ENCODE measurements around the gene RAB31. TPM values are rescaled to one million over a fixed set of nuclear protein-coding genes. Genes with fewer than 3 reads are reported as not detected.
A peak's percentile ranks its signal among the peaks of the same experiment; 100 is the strongest.

Gene RAB31
- total RNA-seq, 4 donors from 2014 or later = 27.1 to 54.4 (median 44.3) TPM

DNA sequence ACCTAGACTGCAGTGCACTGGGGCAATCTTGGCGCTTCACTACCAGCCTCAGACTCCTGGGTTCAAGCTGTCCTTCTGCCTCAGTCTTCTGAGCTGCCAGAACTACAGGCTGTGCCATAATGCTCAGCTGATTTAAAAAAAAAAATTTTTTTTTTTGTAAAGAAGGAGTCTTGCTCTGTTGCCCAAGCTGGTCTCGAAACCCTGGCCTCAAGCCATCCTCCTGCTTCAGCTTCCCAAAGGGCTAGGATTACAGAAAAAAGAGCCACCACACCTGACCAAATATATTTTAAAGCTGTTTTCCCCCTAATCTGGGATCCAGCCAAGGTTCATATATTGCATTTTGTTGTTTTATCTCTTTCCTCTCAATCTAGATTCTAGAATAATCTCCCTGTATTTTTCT is 82.2 kb downstream of the RAB31 start:
- H3K27me3 ChIP-seq = no peaks in the 10 kb centered on the region
- H3K4me1 ChIP-seq = peaks cover 0 to 6% (median 0%) of the 10 kb centered on the region in 4 donors
- DNase-seq (ENCODE audit: low spot score in 2 of 2) = no peak
- 73 to 75% methylated on average over 2 of the region's 2 CpGs for WGBS, 2 donors
- H3K9me3 ChIP-seq = no peaks in the 10 kb centered on the region
- no peak overlapping the region for H3K4me3 ChIP-seq
- TF ChIP-seq CTCF (IDR thresholded peaks at IDR 0.05) (no peak), EP300 (IDR thresholded peaks at IDR 0.05) (no peak), POLR2A (IDR thresholded peaks at IDR 0.05) (no peak)
- no peak overlapping the region for H3K27ac ChIP-seq
- peaks cover 0 to 15% (median 0%) of the 10 kb centered on the region in 3 donors for H3K36me3 ChIP-seq

DNA sequence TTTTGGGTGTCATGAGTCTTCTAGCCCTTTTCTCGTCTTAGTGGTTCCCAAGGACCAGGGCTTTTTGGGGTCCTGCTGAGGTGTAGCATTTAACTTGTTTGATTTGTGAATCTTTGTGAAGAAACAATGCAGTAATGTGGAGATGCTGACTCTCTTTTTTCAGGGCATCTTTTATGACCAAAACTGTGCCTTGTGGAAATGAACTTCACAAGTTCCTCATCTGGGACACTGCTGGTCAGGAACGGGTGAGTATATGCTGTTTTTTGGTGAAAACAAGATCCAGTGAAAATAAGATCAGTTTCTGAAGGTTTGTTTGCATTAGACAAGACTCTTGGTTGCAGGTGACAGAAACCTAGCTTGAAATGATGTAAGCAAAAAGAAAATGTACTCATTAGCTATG is 83.9 kb downstream of the RAB31 start:
- Histone ChIP-seq H3K27ac (no peak overlapping the region), H3K9me3 (no peaks in the 10 kb centered on the region), H3K27me3 (no peaks in the 10 kb centered on the region), H3K4me3 (no peak overlapping the region), H3K4me1 (peaks cover 0 to 9% (median 0%) of the 10 kb centered on the region in 4 donors), H3K36me3 (peaks cover 0 to 16% (median 0%) of the 10 kb centered on the region in 3 donors)
- 60 to 75% methylated on average over 2 of the region's 2 CpGs for WGBS, 2 donors
- DNase-seq (ENCODE audit: low spot score in 2 of 2) = no peak
- no peak for TF ChIP-seq EP300 (IDR thresholded peaks at IDR 0.05)
- TF ChIP-seq CTCF (IDR thresholded peaks at IDR 0.05) = no peak
- no peak for TF ChIP-seq POLR2A (IDR thresholded peaks at IDR 0.05)

DNA sequence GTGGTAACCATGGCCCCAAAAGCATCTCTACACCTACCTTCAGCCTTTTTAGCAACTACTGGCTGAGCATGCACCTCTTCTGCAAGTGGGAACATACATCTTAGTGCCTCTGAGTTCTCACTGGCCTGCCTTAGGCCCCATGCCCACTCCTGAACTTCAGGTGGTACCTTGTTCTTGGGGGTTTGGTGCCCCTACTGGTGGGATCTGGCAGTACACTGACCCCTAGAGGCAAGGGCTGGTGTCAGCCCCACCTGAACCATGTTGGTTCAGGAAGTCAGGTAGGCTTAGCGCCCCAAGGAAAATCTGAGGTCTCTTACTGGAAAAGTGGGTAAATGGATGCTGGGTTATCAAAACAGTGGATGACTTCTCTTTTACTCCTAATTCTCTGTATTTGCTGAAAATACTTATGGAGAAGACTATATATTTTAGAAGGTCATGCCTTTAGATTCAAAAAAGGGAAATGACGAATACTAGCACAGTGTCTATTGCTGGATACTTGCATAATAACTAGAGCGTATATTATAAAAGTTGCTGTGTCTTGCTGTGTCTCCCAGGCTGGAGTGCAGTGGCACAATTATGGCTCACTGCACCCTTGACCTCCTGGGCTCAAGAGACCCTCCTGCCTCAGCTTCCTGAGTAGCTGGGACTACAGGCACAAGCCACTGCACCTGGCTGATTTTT is 84.6 kb downstream of the RAB31 start:
- 87 to 89% methylated on average over 3 of the region's 3 CpGs for WGBS, 2 donors
- TF ChIP-seq CTCF (IDR thresholded peaks at IDR 0.05) (peak; percentile 18 to 43 (median 21)), POLR2A (IDR thresholded peaks at IDR 0.05) (no peak)
- H3K27ac ChIP-seq = peak overlapping the region in 1 of 4 donors; percentile 11

DNA sequence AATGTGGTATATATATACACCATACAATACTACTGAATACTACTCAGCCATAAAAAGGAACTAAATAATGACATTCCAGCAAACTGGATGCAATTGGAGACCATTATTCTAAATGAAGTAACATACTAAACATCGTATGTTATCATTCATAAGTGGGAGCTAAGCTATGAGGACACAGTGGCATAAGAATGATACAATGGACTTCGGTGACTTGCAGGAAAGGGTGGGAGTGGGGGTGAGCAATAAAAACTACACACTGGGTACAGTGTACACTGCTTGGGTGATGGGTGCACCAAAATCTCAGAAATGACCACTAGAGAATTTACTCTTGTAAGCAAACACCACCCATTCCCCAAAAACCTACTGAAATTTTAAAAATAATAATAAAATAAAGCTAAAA is 87.9 kb downstream of the RAB31 start:
- no peak overlapping the region for H3K4me3 ChIP-seq
- no peaks in the 10 kb centered on the region for H3K27me3 ChIP-seq
- WGBS, 2 donors = 45 to 52% methylated on average over 2 of the region's 2 CpGs
- no peak for TF ChIP-seq POLR2A (IDR thresholded peaks at IDR 0.05)
- no peak for TF ChIP-seq CTCF (IDR thresholded peaks at IDR 0.05)
- peaks cover 0 to 24% (median 4%) of the 10 kb centered on the region in 4 donors for H3K4me1 ChIP-seq
- peaks cover 0 to 16% (median 0%) of the 10 kb centered on the region in 3 donors for H3K36me3 ChIP-seq
- no peak for DNase-seq (ENCODE audit: low spot score in 2 of 2)
- no peaks in the 10 kb centered on the region for H3K9me3 ChIP-seq
- no peak overlapping the region for H3K27ac ChIP-seq

More for the DNA sequence above, 84.6 kb downstream of the RAB31 start:
- Histone ChIP-seq H3K27me3 (no peaks in the 10 kb centered on the region), H3K9me3 (no peaks in the 10 kb centered on the region), H3K4me1 (peaks cover 0 to 16% (median 1%) of the 10 kb centered on the region in 4 donors), H3K36me3 (peaks cover 0 to 16% (median 0%) of the 10 kb centered on the region in 3 donors), H3K4me3 (no peak overlapping the region)
- no peak for DNase-seq (ENCODE audit: low spot score in 2 of 2)

- TF ChIP-seq POLR2A (IDR thresholded peaks at IDR 0.05) (no peak), CTCF (IDR thresholded peaks at IDR 0.05) (no peak), EP300 (IDR thresholded peaks at IDR 0.05) (no peak)
- peak in 1 of 2 donors; percentile 49 for DNase-seq (ENCODE audit: low spot score in 2 of 2)
- Histone ChIP-seq H3K4me3 (no peak overlapping the region), H3K36me3 (peaks cover 0 to 16% (median 0%) of the 10 kb centered on the region in 3 donors), H3K27me3 (no peaks in the 10 kb centered on the region), H3K27ac (peak overlapping the region in 2 of 4 donors; percentile 2 to 39), H3K4me1 (peaks cover 0 to 30% (median 12%) of the 10 kb centered on the region in 4 donors), H3K9me3 (no peaks in the 10 kb centered on the region)
- 33 to 38% methylated on average over 9 of the region's 9 CpGs for WGBS, 2 donors
Observed at GRCh38 chr18:9796935-9797549, 88.9 kb downstream of the RAB31 start.

Data from tibial nerve (tissue), 4 donors.